Fibroblast of villous mesenchyme (primary cell): ENCODE data around the gene CRABP2. TPM values are rescaled to one million over a fixed set of nuclear protein-coding genes. Genes with fewer than 3 reads are reported as not detected.

Source experiments
- DNase-seq: peaks from one replicate; pipeline ENCODE4 v3.0.0-alpha.2; 2010; ENCODE audit warnings: low read depth
- H3K4me3 ChIP-seq: 2 replicates; pipeline ENCODE4 v1.5.1; 2011; ENCODE audit warnings: low read depth, mild to moderate bottlenecking, low read length
- total RNA-seq: library from RNA; depleted of rRNA; stranded (reverse); fragments of >200 nt; gene quantifications from 2 replicates; pipeline ENCODE4 v1.2.3, GENCODE V29; 2012
- TF ChIP-seq, protein P1 (sequence below): IDR thresholded peaks from 2 replicates; pipeline ENCODE4 v1.5.1; 2012; ENCODE audit warnings: low read depth, mild to moderate bottlenecking, low read length; ENCODE audit not compliant: insufficient read depth

CRABP2 gene
- 39.0 and 80.7 TPM in 2 replicates for total RNA-seq

DNA sequence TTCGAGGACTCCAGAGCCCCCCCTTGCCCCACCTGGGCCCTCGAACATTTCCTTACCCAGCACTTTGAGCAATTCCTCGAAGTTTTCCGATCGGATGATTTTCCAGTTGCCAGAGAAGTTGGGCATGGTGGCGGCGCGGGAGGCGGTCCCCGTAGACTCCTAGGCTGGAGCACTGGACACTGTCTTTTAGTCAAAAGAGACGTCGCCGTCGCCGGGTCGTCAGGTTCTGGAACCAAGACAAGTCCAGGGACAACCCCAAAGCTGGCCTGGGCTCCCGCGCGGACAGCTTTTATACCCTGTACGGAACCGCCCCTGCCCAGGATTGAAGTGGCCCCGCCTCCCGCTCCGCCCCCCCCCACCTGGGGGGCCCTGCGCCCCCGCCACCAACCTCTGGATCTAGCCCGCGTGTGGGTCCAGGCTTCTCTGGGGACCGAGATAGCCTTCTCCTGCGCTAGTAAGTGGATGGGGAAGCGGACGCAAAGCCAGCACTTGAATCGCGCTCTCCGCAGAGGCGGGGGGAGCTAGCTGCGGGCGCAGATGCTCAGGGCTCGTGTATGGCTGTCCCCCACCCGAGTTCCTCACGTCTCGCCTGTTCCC is at the start of gene CRABP2:
CRABP2 (minus strand) TSS at position 263 of the 597 bp plus-strand sequence; CDS start at position 126, 137 bp downstream.
- DNase-seq: peak; percentile 44
- TF ChIP-seq, protein P1, sequence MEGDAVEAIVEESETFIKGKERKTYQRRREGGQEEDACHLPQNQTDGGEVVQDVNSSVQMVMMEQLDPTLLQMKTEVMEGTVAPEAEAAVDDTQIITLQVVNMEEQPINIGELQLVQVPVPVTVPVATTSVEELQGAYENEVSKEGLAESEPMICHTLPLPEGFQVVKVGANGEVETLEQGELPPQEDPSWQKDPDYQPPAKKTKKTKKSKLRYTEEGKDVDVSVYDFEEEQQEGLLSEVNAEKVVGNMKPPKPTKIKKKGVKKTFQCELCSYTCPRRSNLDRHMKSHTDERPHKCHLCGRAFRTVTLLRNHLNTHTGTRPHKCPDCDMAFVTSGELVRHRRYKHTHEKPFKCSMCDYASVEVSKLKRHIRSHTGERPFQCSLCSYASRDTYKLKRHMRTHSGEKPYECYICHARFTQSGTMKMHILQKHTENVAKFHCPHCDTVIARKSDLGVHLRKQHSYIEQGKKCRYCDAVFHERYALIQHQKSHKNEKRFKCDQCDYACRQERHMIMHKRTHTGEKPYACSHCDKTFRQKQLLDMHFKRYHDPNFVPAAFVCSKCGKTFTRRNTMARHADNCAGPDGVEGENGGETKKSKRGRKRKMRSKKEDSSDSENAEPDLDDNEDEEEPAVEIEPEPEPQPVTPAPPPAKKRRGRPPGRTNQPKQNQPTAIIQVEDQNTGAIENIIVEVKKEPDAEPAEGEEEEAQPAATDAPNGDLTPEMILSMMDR: no peak

DNA sequence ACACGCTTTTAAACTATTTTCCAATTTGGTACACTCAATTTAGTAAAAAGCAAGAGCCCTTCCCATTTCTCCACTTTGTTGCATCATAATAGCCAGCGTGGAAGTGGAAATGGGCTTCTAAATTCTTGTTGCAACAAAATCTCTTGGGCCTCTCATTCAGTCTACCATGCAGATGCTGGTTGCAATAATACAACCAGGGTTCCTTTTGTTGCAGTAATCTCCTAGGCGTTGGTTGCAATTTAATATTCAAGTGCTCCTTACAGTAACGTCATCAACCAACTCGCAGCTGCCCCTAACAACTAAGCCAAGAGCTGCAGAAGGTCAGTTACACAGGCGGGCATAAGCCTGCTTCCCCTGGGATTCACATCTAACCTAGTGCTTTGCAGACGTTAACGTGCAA is 48.8 kb upstream of the CRABP2 start:
- no peak for DNase-seq
- no peak overlapping the region for H3K4me3 ChIP-seq
- TF ChIP-seq, protein P1: no peak

More for the DNA sequence above, at the start of gene CRABP2:
- peak within 1 kb of the TSS; percentile 63 for H3K4me3 ChIP-seq

GRCh38 chr1:156752843-156753482 is 47.6 kb upstream of the CRABP2 start:
- H3K4me3 ChIP-seq: peak overlapping the region; percentile 87
- TF ChIP-seq, protein P1: no peak
- peak; percentile 59 for DNase-seq

DNA sequence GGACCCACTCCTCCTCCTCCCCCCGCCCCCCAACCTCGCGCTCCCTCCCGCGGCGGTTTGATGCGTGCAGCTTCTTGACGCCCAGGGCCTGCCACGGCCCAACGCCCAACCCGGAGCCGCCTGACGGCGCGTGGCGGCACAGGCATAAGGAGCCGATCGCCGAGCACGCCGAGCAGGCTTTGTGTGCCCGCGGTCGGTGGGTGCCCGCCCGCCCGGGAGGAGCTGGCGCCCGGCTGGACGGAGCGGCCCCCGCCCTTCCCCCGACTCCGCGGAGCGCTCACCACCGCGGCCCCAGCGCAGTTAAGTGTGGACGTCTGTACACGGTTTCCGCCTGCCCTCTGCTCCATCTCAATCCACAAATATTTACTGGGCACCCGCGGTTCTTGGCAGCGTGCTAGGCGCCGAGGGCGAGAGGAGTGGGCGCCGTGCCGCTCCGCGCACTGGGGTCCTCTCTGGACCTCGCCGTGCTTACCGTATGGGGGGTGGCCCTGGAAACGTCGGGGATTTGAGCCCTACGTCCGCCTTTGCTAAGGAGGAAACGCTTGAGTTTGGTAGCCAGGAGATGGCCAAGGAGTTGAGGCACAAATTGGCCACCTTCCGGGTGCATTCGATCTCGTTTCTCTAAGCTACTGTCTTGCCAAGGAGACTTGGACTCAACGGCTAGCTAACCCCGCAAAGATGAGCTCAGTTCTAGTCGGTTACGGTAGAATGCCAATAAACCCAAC is 46.5 kb upstream of the CRABP2 start:
- H3K4me3 ChIP-seq: peak overlapping the region; percentile 87
- TF ChIP-seq, protein P1: no peak
- peak; percentile 97 for DNase-seq

GRCh38 chr1:156751451-156751756 is 46.0 kb upstream of the CRABP2 start, which contains the start of gene HDGF:
TSS of gene HDGF (minus strand) at chr1:156751675. CDS start at chr1:156751429, 246 bp downstream.
- peak within 1 kb of the TSS; percentile 87 for H3K4me3 ChIP-seq
- TF ChIP-seq, protein P1: no peak
- DNase-seq: no peak

GRCh38 chr1:156750711-156751450 is 45.5 kb upstream of the CRABP2 start:
- H3K4me3 ChIP-seq: peak overlapping the region; percentile 87
- DNase-seq: peak; percentile 53
- TF ChIP-seq, protein P1: no peak
